Measurements from ENCODE around the gene B4GALNT4. TPM values are rescaled to one million over a fixed set of nuclear protein-coding genes. Genes with fewer than 3 reads are reported as not detected.

The B4GALNT4 gene
- total and polyA plus RNA-seq, 2 of the 13 experiments (the other 11 are each of a cell fraction or from before 2014, with no cell fraction given): 30.5 to 50.1 TPM

GRCh38 chr11:326842-327580 is 42.3 kb upstream of the B4GALNT4 start (continued):
- TF ChIP-seq SOX6 (IDR thresholded peaks at IDR 0.05) (no peak), SOX6 (CRISPR knock-in tag; IDR thresholded peaks at IDR 0.05) (peak; percentile 18; the same call in 1 of the 2 replicates), ELF3 (CRISPR knock-in tag; IDR thresholded peaks at IDR 0.05) (peak; percentile 44), ZNF691 (CRISPR knock-in tag; IDR thresholded peaks at IDR 0.05; ENCODE audit: borderline replicate concordance, low read depth) (0 out of 2 replicates have a peak, but pooled peaks have one; percentile 57), ZNF407 (CRISPR knock-in tag; IDR thresholded peaks at IDR 0.05; ENCODE audit: not compliant biosample characterization) (peak; percentile 40), SMARCC2 (IDR thresholded peaks at IDR 0.05) (no peak), IKZF5 (CRISPR knock-in tag; IDR thresholded peaks at IDR 0.05) (peak; percentile 41; the same call in 1 of the 2 replicates), ESRRA (CRISPR knock-in tag; IDR thresholded peaks at IDR 0.05; ENCODE audit: low read depth) (peak; percentile 57; the same call in 1 of the 2 replicates), HDAC1 (CRISPR knock-in tag; IDR thresholded peaks at IDR 0.05) (no peak), ONECUT2 (CRISPR knock-in tag; IDR thresholded peaks at IDR 0.05) (no peak), ZNF749 (CRISPR knock-in tag; IDR thresholded peaks at IDR 0.05; ENCODE audit: borderline replicate concordance) (no peak), ZNF784 (CRISPR knock-in tag; IDR thresholded peaks at IDR 0.05; ENCODE audit: borderline replicate concordance) (peak; percentile 26; the same call in 1 of the 2 replicates), CREB1 (IDR thresholded peaks at IDR 0.05) (peak; percentile 94), CREB1 (CRISPR knock-in tag; IDR thresholded peaks at IDR 0.05) (peak; percentile 67), ETV5 (CRISPR knock-in tag; IDR thresholded peaks at IDR 0.05; ENCODE audit: borderline replicate concordance) (peak; percentile 29; the same call in 1 of the 2 replicates), ZNF747 (CRISPR knock-in tag; IDR thresholded peaks at IDR 0.05; ENCODE audit: borderline replicate concordance) (0 out of 2 replicates have a peak, but pooled peaks have one; percentile 13), NR2F6 (IDR thresholded peaks at IDR 0.05) (0 out of 2 replicates have a peak, but pooled peaks have one; percentile 16), NR2F6 (CRISPR knock-in tag; IDR thresholded peaks at IDR 0.05) (no peak), KDM2A (CRISPR knock-in tag; IDR thresholded peaks at IDR 0.05; ENCODE audit: borderline replicate concordance, low read depth) (peak; percentile 23; the same call in 1 of the 2 replicates)
